ENCODE data around the gene ARMH3. TPM values are rescaled to one million over a fixed set of nuclear protein-coding genes. Genes with fewer than 3 reads are reported as not detected.

Gene ARMH3
- total and polyA plus RNA-seq, 10 donors, result 11.6 to 37.4 (median 21.6) TPM

DNA sequence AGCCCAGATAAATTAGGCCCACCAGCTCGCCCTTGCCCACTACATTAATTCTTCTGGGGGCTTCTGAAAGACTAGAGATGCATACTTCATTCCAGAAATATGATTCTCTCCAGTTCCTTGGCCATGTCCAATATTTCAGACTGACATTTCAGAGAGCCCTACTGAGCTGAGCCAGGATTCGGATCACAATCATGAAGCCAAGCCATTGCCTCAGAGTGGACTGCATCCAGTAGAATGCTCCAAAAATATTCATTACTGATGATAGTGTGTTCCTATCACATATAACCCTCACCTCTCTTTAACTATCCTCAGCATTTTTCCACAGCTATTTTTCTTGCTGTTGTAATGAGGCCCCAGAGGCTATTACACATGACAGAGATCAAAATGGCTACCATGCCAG, 38.7 kb downstream of the ARMH3 start:
- H3K36me3 ChIP-seq, result peaks cover 0 to 97% (median 36%) of the 10 kb centered on the region in 6 donors
- no peak overlapping the region for H3K4me3 ChIP-seq
- no peak for DNase-seq
- H3K4me1 ChIP-seq, result no peaks in the 10 kb centered on the region
- no peaks in the 10 kb centered on the region for H3K9me3 ChIP-seq
- 91 to 98% (median 93%) methylated on average over 2 of the region's 2 CpGs for WGBS, 5 donors
- H3K27ac ChIP-seq, result no peak overlapping the region
- intact Hi-C loops (cut with DNase I; ENCODE audit: low total_unique reads), result no loop called here
- H3K27me3 ChIP-seq (replicated peaks in 1 of 7), result no peaks in the 10 kb centered on the region
- no peak for TF ChIP-seq CTCF (IDR thresholded peaks at IDR 0.05 in 8 of 11, conservative IDR thresholded peaks at IDR 0.05 in 3 of 11)
- no peak for TF ChIP-seq POLR2AphosphoS5 (IDR thresholded peaks at IDR 0.05)
- no peak for TF ChIP-seq POLR2A (IDR thresholded peaks at IDR 0.05)

DNA sequence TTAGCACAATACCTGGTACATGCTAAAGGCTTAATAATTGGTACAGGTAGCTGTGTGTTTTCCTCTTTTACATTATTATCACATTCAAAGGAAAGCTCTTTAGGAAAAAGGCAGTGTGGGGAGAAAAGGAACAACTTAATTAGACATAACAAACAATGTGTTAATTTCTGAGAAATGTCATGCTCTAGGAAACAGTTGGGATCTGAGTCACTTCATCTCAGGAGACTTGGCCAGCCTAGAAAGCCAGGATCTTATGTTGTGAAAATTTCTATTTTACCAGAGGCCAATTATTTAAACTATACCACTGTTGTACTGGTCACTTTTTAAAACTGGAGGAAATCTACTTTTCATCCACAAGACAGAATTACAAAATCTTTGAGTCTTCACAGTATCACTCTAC, 39.6 kb downstream of the ARMH3 start:
- intact Hi-C loops (cut with DNase I; ENCODE audit: low total_unique reads), result no loop called here
- no peak for DNase-seq
- no peaks in the 10 kb centered on the region for H3K4me1 ChIP-seq
- H3K9me3 ChIP-seq, result no peaks in the 10 kb centered on the region
- peaks cover 0 to 97% (median 36%) of the 10 kb centered on the region in 6 donors for H3K36me3 ChIP-seq
- no peak overlapping the region for H3K27ac ChIP-seq
- no peaks in the 10 kb centered on the region for H3K27me3 ChIP-seq (replicated peaks in 1 of 7)
- TF ChIP-seq CTCF (IDR thresholded peaks at IDR 0.05 in 8 of 11, conservative IDR thresholded peaks at IDR 0.05 in 3 of 11) (no peak), POLR2AphosphoS5 (IDR thresholded peaks at IDR 0.05) (no peak), POLR2A (IDR thresholded peaks at IDR 0.05) (no peak)
- no peak overlapping the region for H3K4me3 ChIP-seq

GRCh38 chr10:102010961-102011360, 45.0 kb downstream of the ARMH3 start:
- intact Hi-C loops (cut with DNase I; ENCODE audit: low total_unique reads), result loop anchor here (5.0 kb wide), 2 partner anchors 124 to 169 kb away; partner anchors contain the start of gene KCNIP2
- WGBS, 5 donors, result 65 to 83% (median 75%) methylated on average over 4 of the region's 4 CpGs
- DNase-seq, result no peak
- no peaks in the 10 kb centered on the region for H3K27me3 ChIP-seq (replicated peaks in 1 of 7)
- TF ChIP-seq POLR2A (IDR thresholded peaks at IDR 0.05) (no peak), POLR2AphosphoS5 (IDR thresholded peaks at IDR 0.05) (no peak), CTCF (IDR thresholded peaks at IDR 0.05 in 8 of 11, conservative IDR thresholded peaks at IDR 0.05 in 3 of 11) (no peak)
- H3K4me1 ChIP-seq, result peaks cover 4 to 53% (median 26%) of the 10 kb centered on the region in 6 donors
- no peak overlapping the region for H3K4me3 ChIP-seq
- H3K9me3 ChIP-seq, result no peaks in the 10 kb centered on the region
- H3K36me3 ChIP-seq, result peaks cover 0 to 78% (median 25%) of the 10 kb centered on the region in 6 donors
- peak overlapping the region in 2 of 8 donors; percentile 18 to 37 for H3K27ac ChIP-seq

- Histone ChIP-seq H3K4me3 (no peak overlapping the region), H3K9me3 (no peaks in the 10 kb centered on the region), H3K27ac (peak overlapping the region in 4 of 8 donors; percentile 7 to 37 (median 18)), H3K27me3 (replicated peaks in 1 of 7) (no peaks in the 10 kb centered on the region), H3K36me3 (peaks cover 0 to 81% (median 32%) of the 10 kb centered on the region in 6 donors), H3K4me1 (peaks cover 4 to 61% (median 26%) of the 10 kb centered on the region in 6 donors)
- peak; percentile 78 to 92 (median 88) for TF ChIP-seq CTCF (IDR thresholded peaks at IDR 0.05 in 8 of 11, conservative IDR thresholded peaks at IDR 0.05 in 3 of 11)
- TF ChIP-seq POLR2AphosphoS5 (IDR thresholded peaks at IDR 0.05), result no peak
- no peak for DNase-seq
- intact Hi-C loops (cut with DNase I; ENCODE audit: low total_unique reads), result loop anchor here (5.0 kb wide), 2 partner anchors 123 to 168 kb away; partner anchors contain the start of gene KCNIP2
- WGBS, 5 donors, result 93 to 100% (median 98%) methylated on average over 1 of the region's 1 CpG
Measured at GRCh38 chr10:102009801-102010425, 46.1 kb downstream of the ARMH3 start.
